Duodenal mucosa (tissue), 2 donors: ENCODE data around the gene TARDBP.

ENCODE experiments used
- H3K27ac ChIP-seq: one replicate; pipeline ENCODE4 v1.7.0; 2013; ENCODE audit warnings: low read depth, low read length
- H3K27me3 ChIP-seq, 2 donors: one replicate each; pipeline ENCODE4 v1.7.0; 2013; ENCODE audit warnings: low read length in 2 of 2, control low read depth in 1 of 2; ENCODE audit not compliant: insufficient read depth in 2 of 2, control insufficient read depth in 1 of 2
- H3K36me3 ChIP-seq, 2 donors: one replicate each; pipeline ENCODE4 v1.7.0; 2013; ENCODE audit warnings: low read length in 2 of 2, control low read depth in 1 of 2; ENCODE audit not compliant: insufficient read depth in 2 of 2, control insufficient read depth in 1 of 2
- H3K4me1 ChIP-seq, 2 donors: one replicate each; pipeline ENCODE4 v1.7.0; 2013; ENCODE audit warnings: low read length in 2 of 2, control low read depth in 1 of 2; ENCODE audit not compliant: insufficient read depth in 2 of 2, control insufficient read depth in 1 of 2
- H3K4me3 ChIP-seq, 2 donors: one replicate each; pipeline ENCODE4 v1.7.0; 2013; ENCODE audit warnings: low read length in 2 of 2, low read depth in 1 of 2
- H3K9ac ChIP-seq, 2 donors: one replicate each; pipeline ENCODE4 v1.7.0; 2013; ENCODE audit warnings: low read length in 2 of 2, low read depth in 1 of 2
- H3K9me3 ChIP-seq, 2 donors: one replicate each; pipeline ENCODE4 v1.7.0; 2013; ENCODE audit warnings: low read length in 2 of 2, control low read depth in 1 of 2; ENCODE audit not compliant: control insufficient read depth in 1 of 2

TARDBP gene

GRCh38 chr1:11012260-11013159 is at the start of gene TARDBP:
TARDBP (plus strand) TSS chr1:11012654; CDS start chr1:11013728, 1,074 bp downstream.
- H3K9me3 ChIP-seq = no peaks in the 10 kb centered on the region
- peak within 1 kb of the TSS; percentile 95 for H3K27ac ChIP-seq
- peaks cover 13 to 22% of the 10 kb centered on the region in 2 donors for H3K4me1 ChIP-seq
- peaks cover 12 to 36% of the 10 kb centered on the region in 2 donors for H3K36me3 ChIP-seq
- H3K9ac ChIP-seq = peak within 1 kb of the TSS; percentile 87 to 92
- no peaks in the 10 kb centered on the region for H3K27me3 ChIP-seq
- H3K4me3 ChIP-seq = peak within 1 kb of the TSS; percentile 82 to 84

GRCh38 chr1:10965546-10966226 is 46.8 kb upstream of the TARDBP start:
- Histone ChIP-seq H3K36me3 (no peaks in the 10 kb centered on the region), H3K9me3 (no peaks in the 10 kb centered on the region), H3K27me3 (no peaks in the 10 kb centered on the region), H3K4me1 (peaks cover 17 to 18% of the 10 kb centered on the region in 2 donors), H3K4me3 (no peak overlapping the region), H3K27ac (no peak overlapping the region), H3K9ac (no peak overlapping the region)

DNA sequence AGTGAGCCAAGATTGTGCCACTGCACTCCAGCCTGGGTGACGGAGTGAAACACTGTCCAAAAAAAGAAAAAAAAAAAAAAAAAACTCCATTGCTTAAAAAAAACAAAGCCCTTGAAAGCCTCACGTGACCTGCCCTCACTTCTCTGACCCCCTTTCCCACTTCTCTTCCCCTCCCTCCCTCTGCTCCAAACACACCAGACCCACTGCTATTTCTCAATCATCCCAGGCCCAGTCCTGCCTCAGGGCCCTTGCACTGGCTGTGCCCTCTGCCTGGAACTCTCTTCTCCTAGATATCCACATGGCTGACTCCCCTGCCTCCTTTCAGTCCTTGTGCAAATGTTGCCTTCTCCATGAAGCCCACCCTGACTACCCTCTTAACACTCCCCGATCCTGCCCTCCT is 45.4 kb upstream of the TARDBP start:
- no peak overlapping the region for H3K9ac ChIP-seq
- no peaks in the 10 kb centered on the region for H3K9me3 ChIP-seq
- H3K27ac ChIP-seq = no peak overlapping the region
- peaks cover 11% of the 10 kb centered on the region in 2 donors for H3K4me1 ChIP-seq
- H3K4me3 ChIP-seq = no peak overlapping the region
- H3K36me3 ChIP-seq = no peaks in the 10 kb centered on the region
- H3K27me3 ChIP-seq = no peaks in the 10 kb centered on the region

DNA sequence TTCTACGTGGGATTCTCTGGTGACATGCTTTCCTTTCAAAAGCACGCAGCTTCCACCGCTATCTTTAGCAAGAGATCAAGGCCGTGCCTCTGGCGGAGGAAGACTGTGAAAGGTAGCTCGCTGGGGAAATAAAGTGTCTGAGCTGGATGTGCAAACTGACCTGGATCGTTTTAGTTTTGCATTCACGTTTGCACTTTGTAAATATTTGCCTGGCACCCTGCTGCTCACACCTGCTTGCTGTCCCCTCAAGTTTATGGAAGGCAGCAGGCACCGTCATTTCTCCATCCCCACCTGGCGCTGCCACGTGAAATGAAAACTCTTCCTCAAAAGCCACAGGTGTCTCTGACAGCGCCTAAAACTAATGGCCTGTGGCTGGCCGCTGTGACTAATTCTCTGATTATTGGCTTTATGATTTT is 44.0 kb upstream of the TARDBP start:
- Histone ChIP-seq H3K4me3 (peak overlapping the region; percentile 42 to 57), H3K36me3 (no peaks in the 10 kb centered on the region), H3K9ac (no peak overlapping the region)

GRCh38 chr1:10969267-10969970 is 43.0 kb upstream of the TARDBP start:
- H3K4me1 ChIP-seq = peaks cover 5 to 11% of the 10 kb centered on the region in 2 donors
- no peaks in the 10 kb centered on the region for H3K36me3 ChIP-seq
- H3K4me3 ChIP-seq = no peak overlapping the region
- H3K9ac ChIP-seq = no peak overlapping the region
- H3K27me3 ChIP-seq = no peaks in the 10 kb centered on the region
- H3K27ac ChIP-seq = no peak overlapping the region
- no peaks in the 10 kb centered on the region for H3K9me3 ChIP-seq

More for the DNA sequence above, 44.0 kb upstream of the TARDBP start:
- no peaks in the 10 kb centered on the region for H3K27me3 ChIP-seq
- H3K9me3 ChIP-seq = no peaks in the 10 kb centered on the region
- H3K4me1 ChIP-seq = peaks cover 5 to 11% of the 10 kb centered on the region in 2 donors
- H3K27ac ChIP-seq = no peak overlapping the region

DNA sequence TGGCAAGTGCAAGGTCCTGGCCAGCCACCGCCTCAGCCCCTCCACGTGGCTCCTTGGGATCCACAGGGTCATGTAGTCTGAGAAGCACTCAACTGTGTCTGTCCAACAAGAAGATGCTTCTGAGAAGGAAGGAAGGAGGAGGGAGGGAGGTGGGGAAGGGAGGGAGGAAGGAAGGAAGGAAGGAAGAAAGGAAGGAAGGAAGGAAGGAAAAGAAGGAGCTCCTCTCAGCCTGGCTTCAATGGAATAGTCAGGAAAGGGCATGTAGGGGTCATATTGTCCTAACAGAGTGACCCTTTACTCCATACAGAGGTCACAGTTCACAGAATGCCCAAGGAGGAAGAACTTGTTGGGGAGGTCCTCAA is 42.5 kb upstream of the TARDBP start:
- H3K9ac ChIP-seq = no peak overlapping the region
- H3K27ac ChIP-seq = no peak overlapping the region
- no peaks in the 10 kb centered on the region for H3K9me3 ChIP-seq
- H3K36me3 ChIP-seq = no peaks in the 10 kb centered on the region
- no peaks in the 10 kb centered on the region for H3K27me3 ChIP-seq
- no peak overlapping the region for H3K4me3 ChIP-seq
- peaks cover 5 to 11% of the 10 kb centered on the region in 2 donors for H3K4me1 ChIP-seq

DNA sequence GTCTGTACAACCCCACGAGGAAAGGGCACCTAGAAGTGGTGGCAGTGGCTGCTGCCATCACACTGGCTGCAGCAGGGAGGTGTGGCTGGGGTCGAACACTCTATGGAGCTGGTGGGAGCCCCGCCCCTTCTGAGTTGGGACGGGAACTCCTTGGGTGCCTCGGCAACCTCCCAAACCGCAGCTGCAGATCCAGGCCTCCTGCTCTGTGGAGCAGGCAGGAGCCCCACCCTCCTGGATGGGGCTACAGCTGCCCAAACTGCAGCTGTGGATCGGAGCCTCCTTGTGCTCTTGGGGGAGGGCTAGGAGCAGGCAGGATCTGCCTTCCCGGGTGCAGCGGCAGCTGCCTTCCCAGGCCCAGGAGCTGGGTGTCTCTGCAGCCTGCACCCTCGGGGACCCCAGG is 38.9 kb upstream of the TARDBP start:
- no peaks in the 10 kb centered on the region for H3K36me3 ChIP-seq
- no peaks in the 10 kb centered on the region for H3K9me3 ChIP-seq
- no peak overlapping the region for H3K27ac ChIP-seq

GRCh38 chr1:10973956-10974881 is 38.2 kb upstream of the TARDBP start:
- Histone ChIP-seq H3K9ac (no peak overlapping the region), H3K27ac (no peak overlapping the region), H3K27me3 (no peaks in the 10 kb centered on the region), H3K4me1 (peaks cover 8% of the 10 kb centered on the region in 2 donors), H3K9me3 (no peaks in the 10 kb centered on the region), H3K4me3 (no peak overlapping the region), H3K36me3 (no peaks in the 10 kb centered on the region)

More for the DNA sequence above, 38.9 kb upstream of the TARDBP start:
- peaks cover 2 to 14% of the 10 kb centered on the region in 2 donors for H3K4me1 ChIP-seq
- no peak overlapping the region for H3K4me3 ChIP-seq
- H3K27me3 ChIP-seq = no peaks in the 10 kb centered on the region
- no peak overlapping the region for H3K9ac ChIP-seq

GRCh38 chr1:10975567-10976326 is 36.7 kb upstream of the TARDBP start:
- Histone ChIP-seq H3K36me3 (no peaks in the 10 kb centered on the region), H3K9me3 (no peaks in the 10 kb centered on the region), H3K4me3 (no peak overlapping the region), H3K27ac (no peak overlapping the region), H3K27me3 (no peaks in the 10 kb centered on the region), H3K9ac (peak overlapping the region in 1 of 2 donors; percentile 25), H3K4me1 (peaks cover 14 to 17% of the 10 kb centered on the region in 2 donors)
